ENCODE data around the gene HAPLN1.

Gene HAPLN1

DNA sequence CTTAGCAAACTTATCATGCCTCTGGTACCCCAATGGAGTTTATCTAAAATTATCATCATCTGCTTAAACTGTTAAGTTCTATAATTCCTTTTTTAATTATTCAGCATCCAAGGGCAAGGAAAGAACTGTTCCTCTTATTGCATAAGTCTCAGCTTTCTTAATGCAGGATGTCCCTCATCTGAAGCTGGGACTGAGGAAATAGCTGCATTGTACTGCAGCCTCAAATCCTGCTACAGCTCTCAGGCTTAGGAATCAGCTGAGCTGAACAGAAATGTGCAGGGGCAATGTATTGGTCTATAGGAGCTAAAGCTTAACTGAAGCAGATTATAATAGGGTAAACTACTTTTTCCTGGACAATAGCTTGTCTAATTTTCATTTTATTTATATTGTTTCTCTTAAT lies 48.0 kb downstream of the HAPLN1 start:
- no peak for TF ChIP-seq ZNF747 (tag by site-specific recombination; IDR thresholded peaks at IDR 0.05)
- no peak for TF ChIP-seq MEIS1 (CRISPR knock-in tag; IDR thresholded peaks at IDR 0.05; ENCODE audit: borderline replicate concordance)
- no peaks in the 10 kb centered on the region for H3K4me1 ChIP-seq (ENCODE audit: control insufficient read depth, insufficient read depth, low read length)
- no peak overlapping the region for H3K27ac ChIP-seq (ENCODE audit: extremely low read depth, low read depth, low read length)
- no peaks in the 10 kb centered on the region for H3K36me3 ChIP-seq (ENCODE audit: control insufficient read depth in 2 of 2, insufficient read depth in 1 of 2, low read length in 2 of 2)
- CTCF ChIA-PET = no interaction called here
- H3K9me3 ChIP-seq (ENCODE audit: control insufficient read depth, insufficient read depth, low read depth, low read length) = no peaks in the 10 kb centered on the region
- no peak overlapping the region for H3K4me3 ChIP-seq (ENCODE audit: low read depth, low read length)
- POLR2A ChIA-PET = no interaction called here

DNA sequence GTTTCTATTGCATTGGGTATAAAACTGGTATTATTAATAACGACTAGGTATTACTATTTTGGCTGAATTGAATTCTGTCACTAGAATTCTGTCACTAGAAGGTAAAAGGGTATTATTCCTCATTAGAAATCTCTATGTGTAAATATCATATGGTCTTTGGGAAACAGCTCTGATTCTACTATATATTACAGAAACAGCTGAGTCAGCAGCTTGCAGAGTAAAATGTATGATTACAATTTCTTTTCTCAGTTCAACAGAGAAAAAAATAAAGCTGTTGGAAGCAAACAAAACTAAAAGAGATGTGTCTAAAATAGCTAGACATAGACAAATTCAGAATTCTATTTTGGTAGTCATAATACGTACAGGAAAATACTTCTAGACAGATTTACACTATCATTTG lies 48.5 kb downstream of the HAPLN1 start:
- H3K4me1 ChIP-seq (ENCODE audit: control insufficient read depth, insufficient read depth, low read length) = no peaks in the 10 kb centered on the region
- TF ChIP-seq ZNF521 (tag by site-specific recombination; IDR thresholded peaks at IDR 0.05) (no peak), ZNF48 (tag by site-specific recombination; IDR thresholded peaks at IDR 0.05) (no peak), ZBTB20 (tag by site-specific recombination; IDR thresholded peaks at IDR 0.05) (no peak), ZNF391 (tag by site-specific recombination; IDR thresholded peaks at IDR 0.05; ENCODE audit: borderline replicate concordance, low read depth) (no peak), ZNF626 (tag by site-specific recombination; IDR thresholded peaks at IDR 0.05) (no peak), ZNF76 (tag by site-specific recombination; IDR thresholded peaks at IDR 0.05; ENCODE audit: borderline replicate concordance, low read depth) (no peak), ZNF366 (tag by site-specific recombination; conservative IDR thresholded peaks at IDR 0.05) (no peak)
- TF ChIP-seq, protein P1, sequence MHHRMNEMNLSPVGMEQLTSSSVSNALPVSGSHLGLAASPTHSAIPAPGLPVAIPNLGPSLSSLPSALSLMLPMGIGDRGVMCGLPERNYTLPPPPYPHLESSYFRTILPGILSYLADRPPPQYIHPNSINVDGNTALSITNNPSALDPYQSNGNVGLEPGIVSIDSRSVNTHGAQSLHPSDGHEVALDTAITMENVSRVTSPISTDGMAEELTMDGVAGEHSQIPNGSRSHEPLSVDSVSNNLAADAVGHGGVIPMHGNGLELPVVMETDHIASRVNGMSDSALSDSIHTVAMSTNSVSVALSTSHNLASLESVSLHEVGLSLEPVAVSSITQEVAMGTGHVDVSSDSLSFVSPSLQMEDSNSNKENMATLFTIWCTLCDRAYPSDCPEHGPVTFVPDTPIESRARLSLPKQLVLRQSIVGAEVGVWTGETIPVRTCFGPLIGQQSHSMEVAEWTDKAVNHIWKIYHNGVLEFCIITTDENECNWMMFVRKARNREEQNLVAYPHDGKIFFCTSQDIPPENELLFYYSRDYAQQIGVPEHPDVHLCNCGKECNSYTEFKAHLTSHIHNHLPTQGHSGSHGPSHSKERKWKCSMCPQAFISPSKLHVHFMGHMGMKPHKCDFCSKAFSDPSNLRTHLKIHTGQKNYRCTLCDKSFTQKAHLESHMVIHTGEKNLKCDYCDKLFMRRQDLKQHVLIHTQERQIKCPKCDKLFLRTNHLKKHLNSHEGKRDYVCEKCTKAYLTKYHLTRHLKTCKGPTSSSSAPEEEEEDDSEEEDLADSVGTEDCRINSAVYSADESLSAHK (tag by site-specific recombination; IDR thresholded peaks at IDR 0.05) = no peak
- no peak overlapping the region for H3K27ac ChIP-seq (ENCODE audit: extremely low read depth, low read depth, low read length)
- no peaks in the 10 kb centered on the region for H3K9me3 ChIP-seq (ENCODE audit: control insufficient read depth, insufficient read depth, low read depth, low read length)
- ChIA-PET CTCF (interaction anchor here (0.6 kb wide), 1 partner anchor 96 kb away, joined by 5 read pairs; no protein-coding TSS in a partner anchor), POLR2A (no interaction called here)
- H3K36me3 ChIP-seq (ENCODE audit: control insufficient read depth in 2 of 2, insufficient read depth in 1 of 2, low read length in 2 of 2) = no peaks in the 10 kb centered on the region
- H3K4me3 ChIP-seq (ENCODE audit: low read depth, low read length) = no peak overlapping the region

DNA sequence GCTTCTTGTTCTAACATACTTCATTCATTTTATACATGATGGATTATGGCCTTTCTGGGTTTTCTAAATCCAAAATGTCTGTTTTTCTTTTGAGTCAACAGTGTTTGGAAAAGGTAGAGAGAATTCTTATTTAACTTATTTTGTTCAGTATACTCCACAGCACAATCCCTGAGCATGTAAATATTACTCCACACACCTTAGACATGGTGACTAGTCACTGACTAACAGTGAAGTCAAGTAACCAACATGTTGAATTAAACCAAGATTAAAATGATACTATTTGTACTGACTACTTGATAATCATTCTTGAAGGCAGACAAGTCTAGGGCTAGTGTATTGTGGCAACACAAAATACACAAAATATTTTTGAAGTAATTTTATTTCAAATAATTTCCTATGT lies 55.0 kb downstream of the HAPLN1 start:
- ChIA-PET CTCF (interaction anchor here (0.6 kb wide), 1 partner anchor 1315 kb away, joined by 3 read pairs; no protein-coding TSS in a partner anchor), POLR2A (no interaction called here)
- H3K27ac ChIP-seq (ENCODE audit: extremely low read depth, low read depth, low read length) = no peak overlapping the region
- TF ChIP-seq ZBTB48 (tag by site-specific recombination; IDR thresholded peaks at IDR 0.05) = no peak
- TF ChIP-seq ZNF311 (tag by site-specific recombination; IDR thresholded peaks at IDR 0.05; ENCODE audit: borderline replicate concordance) = no peak
- no peak for TF ChIP-seq GLIS1 (tag by site-specific recombination; IDR thresholded peaks at IDR 0.05)
- no peak for TF ChIP-seq SP7 (tag by site-specific recombination; IDR thresholded peaks at IDR 0.05)
- TF ChIP-seq ZNF174 (tag by site-specific recombination; IDR thresholded peaks at IDR 0.05) = no peak
- TF ChIP-seq, protein P2, sequence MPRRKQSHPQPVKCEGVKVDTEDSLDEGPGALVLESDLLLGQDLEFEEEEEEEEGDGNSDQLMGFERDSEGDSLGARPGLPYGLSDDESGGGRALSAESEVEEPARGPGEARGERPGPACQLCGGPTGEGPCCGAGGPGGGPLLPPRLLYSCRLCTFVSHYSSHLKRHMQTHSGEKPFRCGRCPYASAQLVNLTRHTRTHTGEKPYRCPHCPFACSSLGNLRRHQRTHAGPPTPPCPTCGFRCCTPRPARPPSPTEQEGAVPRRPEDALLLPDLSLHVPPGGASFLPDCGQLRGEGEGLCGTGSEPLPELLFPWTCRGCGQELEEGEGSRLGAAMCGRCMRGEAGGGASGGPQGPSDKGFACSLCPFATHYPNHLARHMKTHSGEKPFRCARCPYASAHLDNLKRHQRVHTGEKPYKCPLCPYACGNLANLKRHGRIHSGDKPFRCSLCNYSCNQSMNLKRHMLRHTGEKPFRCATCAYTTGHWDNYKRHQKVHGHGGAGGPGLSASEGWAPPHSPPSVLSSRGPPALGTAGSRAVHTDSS (tag by site-specific recombination; IDR thresholded peaks at IDR 0.05) = no peak
- TF ChIP-seq, protein P3, sequence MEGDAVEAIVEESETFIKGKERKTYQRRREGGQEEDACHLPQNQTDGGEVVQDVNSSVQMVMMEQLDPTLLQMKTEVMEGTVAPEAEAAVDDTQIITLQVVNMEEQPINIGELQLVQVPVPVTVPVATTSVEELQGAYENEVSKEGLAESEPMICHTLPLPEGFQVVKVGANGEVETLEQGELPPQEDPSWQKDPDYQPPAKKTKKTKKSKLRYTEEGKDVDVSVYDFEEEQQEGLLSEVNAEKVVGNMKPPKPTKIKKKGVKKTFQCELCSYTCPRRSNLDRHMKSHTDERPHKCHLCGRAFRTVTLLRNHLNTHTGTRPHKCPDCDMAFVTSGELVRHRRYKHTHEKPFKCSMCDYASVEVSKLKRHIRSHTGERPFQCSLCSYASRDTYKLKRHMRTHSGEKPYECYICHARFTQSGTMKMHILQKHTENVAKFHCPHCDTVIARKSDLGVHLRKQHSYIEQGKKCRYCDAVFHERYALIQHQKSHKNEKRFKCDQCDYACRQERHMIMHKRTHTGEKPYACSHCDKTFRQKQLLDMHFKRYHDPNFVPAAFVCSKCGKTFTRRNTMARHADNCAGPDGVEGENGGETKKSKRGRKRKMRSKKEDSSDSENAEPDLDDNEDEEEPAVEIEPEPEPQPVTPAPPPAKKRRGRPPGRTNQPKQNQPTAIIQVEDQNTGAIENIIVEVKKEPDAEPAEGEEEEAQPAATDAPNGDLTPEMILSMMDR (tag by site-specific recombination; IDR thresholded peaks at IDR 0.05) = no peak
- TF ChIP-seq, protein P4, sequence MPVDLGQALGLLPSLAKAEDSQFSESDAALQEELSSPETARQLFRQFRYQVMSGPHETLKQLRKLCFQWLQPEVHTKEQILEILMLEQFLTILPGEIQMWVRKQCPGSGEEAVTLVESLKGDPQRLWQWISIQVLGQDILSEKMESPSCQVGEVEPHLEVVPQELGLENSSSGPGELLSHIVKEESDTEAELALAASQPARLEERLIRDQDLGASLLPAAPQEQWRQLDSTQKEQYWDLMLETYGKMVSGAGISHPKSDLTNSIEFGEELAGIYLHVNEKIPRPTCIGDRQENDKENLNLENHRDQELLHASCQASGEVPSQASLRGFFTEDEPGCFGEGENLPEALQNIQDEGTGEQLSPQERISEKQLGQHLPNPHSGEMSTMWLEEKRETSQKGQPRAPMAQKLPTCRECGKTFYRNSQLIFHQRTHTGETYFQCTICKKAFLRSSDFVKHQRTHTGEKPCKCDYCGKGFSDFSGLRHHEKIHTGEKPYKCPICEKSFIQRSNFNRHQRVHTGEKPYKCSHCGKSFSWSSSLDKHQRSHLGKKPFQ (tag by site-specific recombination; IDR thresholded peaks at IDR 0.05) = no peak
- TF ChIP-seq ZNF677 (tag by site-specific recombination; IDR thresholded peaks at IDR 0.05) = no peak
- no peak for TF ChIP-seq RBAK (tag by site-specific recombination; IDR thresholded peaks at IDR 0.05)
- no peak for TF ChIP-seq ZNF629 (tag by site-specific recombination; IDR thresholded peaks at IDR 0.05)
- no peak for TF ChIP-seq ZNF670 (tag by site-specific recombination; IDR thresholded peaks at IDR 0.05; ENCODE audit: low read depth)
- TF ChIP-seq ZNF423 (tag by site-specific recombination; IDR thresholded peaks at IDR 0.05) = no peak
- no peak for TF ChIP-seq ZNF112 (tag by site-specific recombination; IDR thresholded peaks at IDR 0.05)
- TF ChIP-seq ZNF48 (tag by site-specific recombination; IDR thresholded peaks at IDR 0.05) = no peak
- no peak for TF ChIP-seq ZNF140 (tag by site-specific recombination; IDR thresholded peaks at IDR 0.05)

More for the DNA sequence above, 55.0 kb downstream of the HAPLN1 start:
- no peaks in the 10 kb centered on the region for H3K4me1 ChIP-seq (ENCODE audit: control insufficient read depth, insufficient read depth, low read length)
- no peak overlapping the region for H3K4me3 ChIP-seq (ENCODE audit: low read depth, low read length)
- H3K9me3 ChIP-seq (ENCODE audit: control insufficient read depth, insufficient read depth, low read depth, low read length) = no peaks in the 10 kb centered on the region
- no peaks in the 10 kb centered on the region for H3K36me3 ChIP-seq (ENCODE audit: control insufficient read depth in 2 of 2, insufficient read depth in 1 of 2, low read length in 2 of 2)

Data from HEK293 (cell line).